Gastroesophageal sphincter (tissue), 3 donors: ENCODE results near the gene ICA1.

Experiments
- CTCF ChIP-seq, 4 experiments: fragments of 200-600 bp in 2 of 4; fragments of 450-650 bp in 2 of 4; sonication (generic) in 1 of 4; IDR thresholded peaks; one replicate each; pipeline ENCODE4 v1.5.1; 2017 to 2019; ENCODE audit warnings: antibody characterized with exemption in 4 of 4, mild to moderate bottlenecking in 2 of 4, moderate library complexity in 2 of 4
- POLR2A ChIP-seq, 2 donors: fragments of 450-650 bp; IDR thresholded peaks; one replicate each; pipeline ENCODE4 v1.6.1; 2017; ENCODE audit warnings: antibody characterized with exemption in 2 of 2, mild to moderate bottlenecking in 2 of 2, moderate library complexity in 1 of 2
- POLR2AphosphoS5 ChIP-seq: sonication (generic); formaldehyde crosslinking; IDR thresholded peaks from one replicate; pipeline ENCODE4 v1.6.1; 2017; ENCODE audit warnings: antibody characterized with exemption

- no peak for TF ChIP-seq CTCF (IDR thresholded peaks at IDR 0.05)
- TF ChIP-seq POLR2A (IDR thresholded peaks at IDR 0.05): no peak
- TF ChIP-seq POLR2AphosphoS5: no peak
These were observed 119.5 kb downstream of the ICA1 start for GRCh38 chr7:8142477-8142876.
